SH-SY5Y (cell line): ENCODE measurements around the gene GALNT6.

Experiments used
- GATA2 ChIP-seq: IDR thresholded peaks from 2 replicates; pipeline ENCODE4 v1.6.1; 2011; ENCODE audit warnings: mild to moderate bottlenecking, low read depth, low read length
- GATA3 ChIP-seq: IDR thresholded peaks from 2 replicates; pipeline ENCODE4 v1.6.1; 2011; ENCODE audit warnings: low read depth, mild to moderate bottlenecking, low read length, moderate library complexity

GALNT6 gene

DNA sequence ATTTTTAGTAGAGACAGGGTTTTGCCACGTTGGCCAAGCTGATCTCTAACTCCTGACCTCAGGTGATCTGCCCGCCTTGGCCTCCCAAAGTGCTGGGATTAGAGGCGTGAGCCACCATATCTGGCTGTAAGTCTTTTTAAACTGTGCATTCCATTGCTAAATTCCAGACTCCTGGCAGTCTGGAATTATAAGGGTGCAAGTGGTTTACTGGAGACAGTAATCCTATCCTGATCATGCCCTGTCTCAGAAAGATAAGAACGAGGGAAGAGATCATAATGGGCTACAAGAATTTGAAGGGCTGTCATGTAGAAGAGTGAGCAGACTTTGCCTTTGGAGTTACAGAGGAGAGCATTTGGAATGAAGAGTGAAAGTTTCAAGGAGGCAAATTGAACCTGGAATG, 26.6 kb upstream of the GALNT6 start:
- TF ChIP-seq GATA3 (no peak), GATA2 (no peak)

DNA sequence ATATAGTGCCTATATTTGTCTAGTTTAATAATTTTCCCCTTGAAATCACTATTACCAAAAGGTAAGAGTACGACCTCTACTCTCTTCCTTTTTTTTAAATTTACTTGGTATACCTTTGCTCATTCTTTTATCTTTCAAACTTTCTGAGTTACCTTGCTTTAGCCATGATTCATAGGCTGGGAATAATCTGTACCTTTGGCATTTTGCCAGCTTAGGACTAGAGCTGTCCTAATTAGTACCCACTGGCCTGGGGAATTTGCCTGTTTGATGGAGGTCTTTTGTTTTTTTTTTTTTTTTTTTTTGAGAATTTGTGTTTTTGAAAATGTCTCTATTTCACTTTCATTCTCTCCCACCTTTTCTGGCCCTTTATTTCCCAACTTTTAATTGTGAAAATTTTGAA, 24.7 kb upstream of the GALNT6 start:
- no peak for TF ChIP-seq GATA2
- no peak for TF ChIP-seq GATA3

- TF ChIP-seq GATA2 (no peak), GATA3 (no peak)
Measured at GRCh38 chr12:51413791-51414190, 22.6 kb upstream of the GALNT6 start.

DNA sequence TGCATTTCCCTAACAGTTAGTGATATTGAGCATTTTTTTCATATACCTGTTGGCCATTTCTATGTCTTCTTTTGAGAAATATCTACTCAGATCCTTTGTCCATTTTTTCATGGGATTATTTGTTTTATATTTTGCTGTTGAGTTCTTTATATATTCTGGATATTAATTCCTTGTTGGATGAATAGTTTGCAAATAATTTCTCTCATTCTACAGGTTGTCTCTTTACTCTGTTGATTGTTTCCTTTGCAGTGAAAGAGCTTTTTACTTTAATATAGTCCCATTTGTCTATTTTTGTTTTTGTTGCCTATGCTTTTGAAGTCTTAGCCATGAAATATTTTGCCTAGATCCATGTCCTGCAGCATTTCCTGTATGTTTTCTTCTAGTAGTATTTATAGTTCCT, 21.9 kb upstream of the GALNT6 start:
- TF ChIP-seq GATA3 = no peak
- no peak for TF ChIP-seq GATA2

DNA sequence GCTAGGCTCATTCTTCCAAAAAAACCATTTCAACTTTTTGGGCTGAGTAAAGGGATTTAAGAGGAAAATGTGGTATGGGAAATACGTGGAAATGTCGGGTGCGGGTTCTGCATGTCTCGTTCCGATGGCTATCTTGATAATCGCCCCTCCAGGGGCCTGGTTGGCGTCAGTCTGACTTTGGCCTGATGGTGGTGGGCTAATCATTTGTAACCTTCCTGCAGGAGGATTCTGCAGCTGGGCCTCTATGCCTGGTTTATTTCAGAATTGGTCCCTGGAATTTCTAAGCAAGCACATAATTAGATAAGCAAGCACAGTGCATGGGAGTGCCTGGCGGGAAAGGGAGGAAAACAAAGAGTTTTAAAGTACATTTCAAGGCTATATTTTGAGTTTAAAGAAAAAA, 18.6 kb upstream of the GALNT6 start:
- TF ChIP-seq GATA3 (peak; percentile 97), GATA2 (peak; percentile 100)

DNA sequence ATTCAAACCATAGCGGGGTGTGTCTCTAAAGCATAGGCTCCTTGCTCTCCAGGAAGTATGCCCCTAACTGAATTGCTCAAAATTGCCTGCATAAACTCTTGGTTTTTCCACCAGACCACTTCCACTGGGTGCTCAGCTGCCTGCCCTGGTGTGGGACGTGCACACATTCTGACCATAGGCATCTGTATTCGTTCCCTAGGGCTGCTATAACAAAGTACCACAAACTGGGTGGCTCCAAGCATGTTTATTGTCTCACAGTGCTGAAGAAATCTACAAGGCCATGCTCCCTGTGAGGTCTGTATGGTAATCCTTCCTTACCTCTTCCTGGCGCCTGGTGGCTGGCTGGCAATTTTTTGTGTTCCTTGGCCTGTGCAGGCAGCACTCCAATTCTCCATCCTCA, 16.4 kb upstream of the GALNT6 start:
- TF ChIP-seq GATA3 = no peak
- no peak for TF ChIP-seq GATA2

DNA sequence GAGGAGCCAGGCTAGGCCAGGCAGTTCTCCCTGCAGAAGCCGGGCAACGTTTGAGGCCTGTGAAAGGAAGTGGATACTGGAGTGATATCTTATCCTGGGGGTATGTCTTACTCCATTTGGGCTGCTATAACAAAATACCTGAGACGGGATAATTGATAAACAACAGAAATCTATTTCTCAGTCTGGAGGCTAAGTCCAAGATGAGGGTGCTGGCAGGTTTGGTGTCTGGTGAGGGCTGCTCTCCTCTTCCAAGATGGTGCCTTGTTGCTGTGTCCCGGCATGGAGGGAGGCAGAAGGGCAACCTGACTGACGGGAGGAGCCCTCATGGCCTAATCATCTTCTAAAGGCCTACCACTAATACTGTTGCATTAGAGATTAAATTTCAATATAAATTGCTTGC, 15.7 kb upstream of the GALNT6 start:
- TF ChIP-seq GATA3 (no peak), GATA2 (no peak)

DNA sequence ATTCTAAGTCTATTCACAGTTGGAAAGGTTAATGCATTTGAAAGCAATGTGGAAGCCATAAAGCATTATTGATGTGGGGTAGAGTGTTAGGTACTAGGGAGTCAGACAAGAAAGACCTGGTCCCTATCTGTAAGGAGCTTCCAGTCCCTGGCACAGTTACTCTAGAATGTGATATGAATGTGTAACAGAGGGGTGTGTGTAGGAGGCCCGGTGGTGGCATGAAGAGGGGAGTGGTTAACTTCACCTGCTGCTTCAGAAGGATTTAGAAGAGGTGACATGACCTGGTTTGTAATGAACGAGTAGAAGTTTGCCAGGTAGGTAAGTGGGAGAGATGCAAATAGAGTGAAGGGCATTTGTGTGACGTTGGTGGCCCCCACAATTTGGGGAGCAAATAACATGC, 15.1 kb upstream of the GALNT6 start:
- no peak for TF ChIP-seq GATA3
- TF ChIP-seq GATA2 = no peak

DNA sequence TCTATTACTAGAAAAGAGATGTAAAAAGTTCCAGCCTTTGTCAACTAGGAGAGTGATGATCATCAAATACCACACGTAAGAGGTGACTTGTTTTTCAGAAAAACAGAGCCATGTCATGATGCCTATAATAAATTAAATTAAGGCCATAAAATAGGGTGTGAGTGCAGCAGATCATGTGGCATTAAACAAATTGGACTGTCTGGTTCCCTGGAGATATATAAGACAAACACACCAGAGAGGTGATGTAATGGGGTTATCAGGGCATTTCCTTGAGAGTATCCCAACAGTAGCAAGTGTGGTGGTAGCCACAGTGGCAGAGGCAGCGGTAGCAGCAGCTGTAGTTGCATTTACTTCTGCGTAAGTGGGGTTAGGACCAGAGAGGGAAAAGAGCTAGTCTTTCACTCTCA, 14.6 kb upstream of the GALNT6 start:
- TF ChIP-seq GATA3 = no peak; the same call in 1 of the 2 replicates
- peak; percentile 63; the same call in 1 of the 2 replicates for TF ChIP-seq GATA2

- TF ChIP-seq GATA3 (no peak), GATA2 (no peak)
Measured at GRCh38 chr12:51404627-51405026, 13.4 kb upstream of the GALNT6 start.

DNA sequence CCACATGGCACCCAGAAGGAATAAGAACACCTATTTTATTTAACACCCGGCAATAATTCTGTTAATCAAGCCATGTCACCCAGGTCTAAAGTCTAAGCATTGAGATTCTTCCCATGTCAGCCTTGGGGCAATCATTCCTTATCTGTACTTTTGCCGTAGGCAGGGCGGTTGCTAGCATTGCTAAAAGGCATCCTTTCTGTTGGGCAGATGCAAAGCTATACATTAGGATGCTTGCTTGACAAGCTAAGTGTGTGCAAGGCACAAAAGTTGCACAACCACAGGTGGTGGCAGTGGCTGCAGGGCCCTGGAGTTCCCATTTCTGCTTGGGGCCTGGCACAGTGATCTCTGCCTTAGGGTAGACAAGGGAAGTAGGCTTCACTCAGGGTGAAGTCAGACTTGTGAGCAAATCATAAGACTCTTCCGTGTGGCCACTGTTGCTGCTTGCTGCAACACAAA, 12.5 kb upstream of the GALNT6 start:
- TF ChIP-seq GATA2 (no peak), GATA3 (no peak)

GRCh38 chr12:51403159-51403558, 12.0 kb upstream of the GALNT6 start:
- no peak for TF ChIP-seq GATA3
- no peak for TF ChIP-seq GATA2

- no peak for TF ChIP-seq GATA2
- TF ChIP-seq GATA3 = no peak
Measured at GRCh38 chr12:51401900-51402299, 10.7 kb upstream of the GALNT6 start.

DNA sequence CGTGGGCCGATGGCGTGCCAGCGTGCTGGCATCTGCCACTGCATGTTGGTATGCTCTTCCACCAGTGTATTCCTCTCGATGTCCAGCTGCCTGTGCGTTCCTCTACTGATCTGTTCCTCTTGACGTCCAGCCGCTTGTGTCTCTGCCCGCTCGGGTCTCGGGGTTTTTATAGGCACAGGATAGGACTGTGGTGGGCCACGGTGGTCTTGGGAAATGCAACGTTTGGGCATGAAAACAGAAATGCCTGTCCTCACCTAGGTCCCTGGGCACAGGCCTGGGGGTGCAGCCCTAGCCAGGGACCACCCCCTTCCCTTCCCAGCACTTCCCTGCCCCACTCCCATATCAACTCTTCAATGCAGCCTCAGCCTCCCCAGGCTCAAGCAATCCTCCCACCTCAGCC, 10.3 kb upstream of the GALNT6 start:
- TF ChIP-seq GATA2 (no peak), GATA3 (no peak)

GRCh38 chr12:51401020-51401419, 9.8 kb upstream of the GALNT6 start:
- no peak for TF ChIP-seq GATA2
- no peak for TF ChIP-seq GATA3

DNA sequence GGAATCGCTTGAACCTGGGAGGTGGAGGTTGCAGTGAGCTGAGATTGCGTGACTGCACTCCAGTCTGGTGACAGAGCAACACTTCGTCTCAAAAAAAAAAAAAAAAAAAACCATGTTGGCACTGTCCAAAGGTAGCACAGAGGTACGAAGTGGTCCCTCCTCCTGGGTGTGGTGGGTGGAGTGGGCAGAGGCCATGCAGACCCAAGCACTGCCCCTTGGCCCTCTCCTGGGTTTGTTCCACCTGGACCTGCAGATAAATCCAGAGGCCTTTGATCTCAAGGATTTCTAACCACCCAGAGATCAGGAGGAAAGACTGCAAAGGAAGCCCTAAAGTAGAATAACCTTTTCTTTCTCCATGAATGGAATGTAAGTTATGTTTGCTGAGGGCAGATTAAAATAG, 8.7 kb upstream of the GALNT6 start:
- TF ChIP-seq GATA2 (no peak), GATA3 (no peak)

- no peak for TF ChIP-seq GATA2
- no peak for TF ChIP-seq GATA3
Measured at GRCh38 chr12:51397670-51398069, 6.5 kb upstream of the GALNT6 start.
